ENCODE results near the gene BLMH. TPM values are rescaled to one million over a fixed set of nuclear protein-coding genes. Genes with fewer than 3 reads are reported as not detected.

BLMH gene
- total RNA-seq, 4 donors from 2014 or later, result 17.5 to 31.7 (median 27.1) TPM

DNA sequence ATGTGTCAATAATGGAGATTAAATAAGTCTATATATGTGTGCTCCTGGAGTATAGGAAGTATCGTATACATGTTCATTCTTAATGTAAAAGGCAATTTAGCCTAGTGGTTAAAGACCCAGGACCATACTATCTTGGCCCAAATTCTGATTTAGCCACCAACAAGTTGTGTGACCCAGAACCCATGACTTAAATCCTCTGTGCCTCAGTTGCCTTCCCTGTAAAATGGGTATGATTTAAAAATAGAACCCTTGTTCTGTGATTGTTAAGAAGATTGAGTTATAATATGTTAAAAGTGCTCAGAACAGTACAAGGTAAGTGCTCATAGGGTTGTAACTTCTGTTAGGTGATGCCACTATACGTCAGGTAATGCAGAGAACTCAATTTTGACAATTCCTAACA is 18.8 kb upstream of the BLMH start:
- intact Hi-C loops (cut with DNase I), result no loop called here
- TF ChIP-seq CTCF (IDR thresholded peaks at IDR 0.05), result no peak
- no peak for TF ChIP-seq POLR2A (IDR thresholded peaks at IDR 0.05)
- DNase-seq, result no peak
- no peak overlapping the region for H3K27ac ChIP-seq
- no peaks in the 10 kb centered on the region for H3K36me3 ChIP-seq
- H3K4me1 ChIP-seq, result no peaks in the 10 kb centered on the region
- WGBS, 2 donors, result 95 to 98% methylated on average over 2 of the region's 2 CpGs
- H3K27me3 ChIP-seq, result no peaks in the 10 kb centered on the region
- no peak overlapping the region for H3K4me3 ChIP-seq (replicated peaks in 1 of 3)
- H3K9me3 ChIP-seq, result no peaks in the 10 kb centered on the region

DNA sequence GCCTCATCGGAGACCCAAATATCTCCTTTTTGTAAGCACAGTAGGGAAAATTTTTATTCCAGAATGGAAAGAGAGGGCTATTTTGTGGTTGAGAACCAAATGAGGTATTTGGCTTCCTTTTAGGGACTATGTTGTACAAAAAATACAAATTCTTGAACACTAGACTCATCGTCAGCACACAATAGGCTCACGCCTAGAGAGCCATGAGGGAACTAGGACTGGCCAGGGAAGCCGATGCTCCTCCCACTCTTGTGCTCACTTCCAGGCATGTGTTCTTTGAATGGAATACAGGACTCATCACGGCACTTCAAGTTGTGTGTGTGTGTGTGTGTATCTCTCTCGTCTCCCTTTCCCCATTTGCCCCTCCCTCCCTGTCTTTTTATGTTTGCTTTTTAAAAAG is 17.8 kb upstream of the BLMH start:
- no peak overlapping the region for H3K27ac ChIP-seq
- no peaks in the 10 kb centered on the region for H3K9me3 ChIP-seq
- 89 to 94% methylated on average over 6 of the region's 6 CpGs for WGBS, 2 donors
- TF ChIP-seq POLR2A (IDR thresholded peaks at IDR 0.05), result no peak
- no peak for TF ChIP-seq CTCF (IDR thresholded peaks at IDR 0.05)
- intact Hi-C loops (cut with DNase I), result no loop called here
- no peak for DNase-seq
- H3K27me3 ChIP-seq, result no peaks in the 10 kb centered on the region
- no peaks in the 10 kb centered on the region for H3K4me1 ChIP-seq
- no peak overlapping the region for H3K4me3 ChIP-seq (replicated peaks in 1 of 3)
- H3K36me3 ChIP-seq, result no peaks in the 10 kb centered on the region

- H3K4me3 ChIP-seq (replicated peaks in 1 of 3), result no peak overlapping the region
- no peaks in the 10 kb centered on the region for H3K4me1 ChIP-seq
- no peaks in the 10 kb centered on the region for H3K9me3 ChIP-seq
- no peak for DNase-seq
- TF ChIP-seq POLR2A (IDR thresholded peaks at IDR 0.05) (no peak), CTCF (IDR thresholded peaks at IDR 0.05) (no peak)
- no peaks in the 10 kb centered on the region for H3K27me3 ChIP-seq
- intact Hi-C loops (cut with DNase I), result no loop called here
- no peak overlapping the region for H3K27ac ChIP-seq
- no peaks in the 10 kb centered on the region for H3K36me3 ChIP-seq
- WGBS, 2 donors, result 76 to 83% methylated on average over 2 of the region's 2 CpGs
Observed at GRCh38 chr17:30308406-30308805, 16.7 kb upstream of the BLMH start.

- H3K27me3 ChIP-seq, result no peaks in the 10 kb centered on the region
- WGBS, 2 donors, result 90 to 92% methylated on average over 3 of the region's 3 CpGs
- no peaks in the 10 kb centered on the region for H3K4me1 ChIP-seq
- H3K27ac ChIP-seq, result no peak overlapping the region
- H3K36me3 ChIP-seq, result no peaks in the 10 kb centered on the region
- no peak for DNase-seq
- TF ChIP-seq POLR2A (IDR thresholded peaks at IDR 0.05) (no peak), CTCF (IDR thresholded peaks at IDR 0.05) (no peak)
- no peaks in the 10 kb centered on the region for H3K9me3 ChIP-seq
- H3K4me3 ChIP-seq (replicated peaks in 1 of 3), result no peak overlapping the region
- intact Hi-C loops (cut with DNase I), result no loop called here
Observed at GRCh38 chr17:30304778-30305177, 13.0 kb upstream of the BLMH start.

- H3K9me3 ChIP-seq, result no peaks in the 10 kb centered on the region
- TF ChIP-seq POLR2A (IDR thresholded peaks at IDR 0.05), result no peak
- no peak for TF ChIP-seq CTCF (IDR thresholded peaks at IDR 0.05)
- H3K4me1 ChIP-seq, result no peaks in the 10 kb centered on the region
- no peaks in the 10 kb centered on the region for H3K27me3 ChIP-seq
- no peak for DNase-seq
- no peak overlapping the region for H3K4me3 ChIP-seq (replicated peaks in 1 of 3)
- WGBS, 2 donors, result 72 to 80% methylated on average over 3 of the region's 3 CpGs
- no peak overlapping the region for H3K27ac ChIP-seq
- H3K36me3 ChIP-seq, result no peaks in the 10 kb centered on the region
- intact Hi-C loops (cut with DNase I), result no loop called here
Observed at GRCh38 chr17:30302241-30302640, 10.5 kb upstream of the BLMH start.

All from thyroid gland (tissue), 4 donors.